Spleen (tissue), 11 donors: ENCODE data around the gene APP. TPM values are rescaled to one million over a fixed set of nuclear protein-coding genes. Genes with fewer than 3 reads are reported as not detected.

ENCODE experiments used
- DNase-seq: peaks from one replicate; pipeline ENCODE4 v3.0.0-alpha.2; 2020
- H3K27ac ChIP-seq, 8 donors: fragments of 200-600 bp; sonication (generic) in 7 of 8; 1 replicate in 4 of 8; 2 replicates in 4 of 8; pipeline versions ENCODE4 v1.5.0 to v1.8.0; 2016 to 2021; ENCODE audit warnings: inconsistent platforms in 4 of 8, mild to moderate bottlenecking in 4 of 8, moderate library complexity in 1 of 8
- H3K27me3 ChIP-seq, 7 donors: fragments of 200-600 bp; sonication (generic) in 6 of 7; replicated peaks in 1 of 7; 1 replicate in 4 of 7; 2 replicates in 3 of 7; pipeline versions ENCODE4 v1.5.0 to v1.8.0; 2016 to 2021; ENCODE audit warnings: inconsistent platforms in 3 of 7, mild to moderate bottlenecking in 1 of 7
- H3K36me3 ChIP-seq, 6 donors: fragments of 200-600 bp; sonication (generic) in 5 of 6; 1 replicate in 4 of 6; 2 replicates in 2 of 6; pipeline versions ENCODE4 v1.5.0 to v1.8.0; 2016 to 2021; ENCODE audit warnings: inconsistent platforms in 2 of 6
- H3K4me1 ChIP-seq, 6 donors: fragments of 200-600 bp; sonication (generic) in 5 of 6; 1 replicate in 3 of 6; 2 replicates in 3 of 6; pipeline versions ENCODE4 v1.5.0 to v1.8.0; 2016 to 2021; ENCODE audit warnings: inconsistent platforms in 3 of 6
- H3K4me3 ChIP-seq, 8 donors: fragments of 200-600 bp; sonication (generic) in 7 of 8; 1 replicate in 4 of 8; 2 replicates in 4 of 8; pipeline versions ENCODE4 v1.5.0 to v1.8.0; 2016 to 2021; ENCODE audit warnings: inconsistent platforms in 4 of 8, mild to moderate bottlenecking in 4 of 8, moderate library complexity in 2 of 8
- H3K9me3 ChIP-seq, 8 donors: fragments of 200-600 bp; sonication (generic) in 7 of 8; 1 replicate in 4 of 8; 2 replicates in 4 of 8; pipeline versions ENCODE4 v1.5.0 to v1.8.0; 2016 to 2021; ENCODE audit warnings: inconsistent platforms in 4 of 8
- POLR2A ChIP-seq, 3 donors: fragments of 450-650 bp; IDR thresholded peaks; one replicate each; pipeline ENCODE4 v1.5.1; 2017; ENCODE audit warnings: antibody characterized with exemption in 3 of 3, mild to moderate bottlenecking in 1 of 3
- POLR2AphosphoS5 ChIP-seq, 3 donors: sonication (generic); formaldehyde crosslinking; IDR thresholded peaks; one replicate each; pipeline ENCODE4 v1.5.1; 2017; ENCODE audit warnings: antibody characterized with exemption in 3 of 3
- WGBS, 5 donors: extraction: QIAGEN DNeasy Blood & Tissue Kit in 3 of 5; methylation state at CpG; one replicate each; pipeline versions ENCODE4 v1.1.5 to v1.1.7; 2013 to 2018; 5-methylcytosine and 5-hydroxymethylcytosine counted together
- intact Hi-C: fragments of 100-400 bp; cut with DNase I; formaldehyde crosslinking; loops from one replicate; pipeline ENCODE4 v1.15.0; 2023; ENCODE audit warnings: low total_unique reads
- polyA plus RNA-seq, 3 donors: library from polyadenylated mRNA; stranded (reverse); fragments of 200-250 nt; gene quantifications; one replicate each; pipeline ENCODE4 v1.2.1, GENCODE V29; 2013
- total RNA-seq, 7 donors: library from RNA; depleted of rRNA in 3 of 7; stranded (reverse); fragments of >200 nt in 3 of 7; fragmentation: NEBNext Ultra II Directional in 4 of 7; extraction: Animal tissue kit (Norgen Biotek cat#: 25700) in 4 of 7; gene quantifications; one replicate each; pipeline versions ENCODE4 v1.1.0 to v1.2.1, GENCODE V29; 2016 to 2021
- TF ChIP-seq, protein P1 (sequence below), 11 experiments: fragments of 200-600 bp in 7 of 11; fragments of 450-650 bp in 4 of 11; sonication (generic) in 4 of 11; IDR thresholded peaks in 8 of 11; conservative IDR thresholded peaks in 3 of 11; 1 replicate in 7 of 11; 2 replicates in 4 of 11; pipeline versions ENCODE4 v1.4.0 to v1.8.0; 2016 to 2021; ENCODE audit warnings: antibody characterized with exemption in 11 of 11, inconsistent platforms in 4 of 11, mild to moderate bottlenecking in 1 of 11
- donor health status: healthy with polysubstance abuse.
- donor health status: DM: no; HTN: no; CAD: no; lungs with moderate emphysema.
- donor health status: DM: no; HTN: no; CAD: no.
- donor health status: Bipolar disorder and iron deficiency.
- donor health status: healthy.
- donor health status: DM: no; HTN: no; CAD: no.
- donor health status: DM: yes; HTN: yes; CAD: no.

Gene APP
- total and polyA plus RNA-seq, 10 donors: 25.3 to 398 (median 282) TPM

DNA sequence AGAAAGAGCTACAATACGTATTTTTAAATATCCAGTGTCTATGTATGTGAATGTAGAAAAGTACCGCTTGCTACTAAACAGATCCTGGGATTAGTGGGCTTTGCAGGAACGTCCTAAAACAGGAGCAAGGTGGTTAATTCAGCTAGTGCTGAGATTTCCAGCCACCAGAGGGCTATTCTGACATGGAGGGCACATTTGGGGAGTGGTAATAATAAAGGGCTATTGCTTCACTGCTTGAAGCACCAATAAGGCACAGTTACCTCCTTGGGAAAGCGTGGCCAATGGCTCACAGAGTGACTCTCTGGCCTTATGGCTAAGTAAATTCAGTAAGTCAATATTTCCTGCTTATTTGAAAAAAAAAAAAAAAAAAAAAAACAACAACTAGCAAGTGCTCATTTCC, 283.4 kb downstream of the APP start:
- H3K36me3 ChIP-seq: peaks cover 0 to 60% (median 16%) of the 10 kb centered on the region in 6 donors
- no peak for DNase-seq
- no peaks in the 10 kb centered on the region for H3K4me1 ChIP-seq
- no peaks in the 10 kb centered on the region for H3K27me3 ChIP-seq
- no peaks in the 10 kb centered on the region for H3K9me3 ChIP-seq
- intact Hi-C loops: no loop called here
- no peak overlapping the region for H3K27ac ChIP-seq
- 79 to 98% (median 89%) methylated on average over 4 of the region's 4 CpGs for WGBS, 5 donors
- TF ChIP-seq POLR2AphosphoS5 (IDR thresholded peaks at IDR 0.05) (no peak), POLR2A (IDR thresholded peaks at IDR 0.05) (no peak)
- TF ChIP-seq, protein P1, sequence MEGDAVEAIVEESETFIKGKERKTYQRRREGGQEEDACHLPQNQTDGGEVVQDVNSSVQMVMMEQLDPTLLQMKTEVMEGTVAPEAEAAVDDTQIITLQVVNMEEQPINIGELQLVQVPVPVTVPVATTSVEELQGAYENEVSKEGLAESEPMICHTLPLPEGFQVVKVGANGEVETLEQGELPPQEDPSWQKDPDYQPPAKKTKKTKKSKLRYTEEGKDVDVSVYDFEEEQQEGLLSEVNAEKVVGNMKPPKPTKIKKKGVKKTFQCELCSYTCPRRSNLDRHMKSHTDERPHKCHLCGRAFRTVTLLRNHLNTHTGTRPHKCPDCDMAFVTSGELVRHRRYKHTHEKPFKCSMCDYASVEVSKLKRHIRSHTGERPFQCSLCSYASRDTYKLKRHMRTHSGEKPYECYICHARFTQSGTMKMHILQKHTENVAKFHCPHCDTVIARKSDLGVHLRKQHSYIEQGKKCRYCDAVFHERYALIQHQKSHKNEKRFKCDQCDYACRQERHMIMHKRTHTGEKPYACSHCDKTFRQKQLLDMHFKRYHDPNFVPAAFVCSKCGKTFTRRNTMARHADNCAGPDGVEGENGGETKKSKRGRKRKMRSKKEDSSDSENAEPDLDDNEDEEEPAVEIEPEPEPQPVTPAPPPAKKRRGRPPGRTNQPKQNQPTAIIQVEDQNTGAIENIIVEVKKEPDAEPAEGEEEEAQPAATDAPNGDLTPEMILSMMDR (IDR thresholded peaks at IDR 0.05 in 8 of 11, conservative IDR thresholded peaks at IDR 0.05 in 3 of 11): no peak
- no peak overlapping the region for H3K4me3 ChIP-seq

DNA sequence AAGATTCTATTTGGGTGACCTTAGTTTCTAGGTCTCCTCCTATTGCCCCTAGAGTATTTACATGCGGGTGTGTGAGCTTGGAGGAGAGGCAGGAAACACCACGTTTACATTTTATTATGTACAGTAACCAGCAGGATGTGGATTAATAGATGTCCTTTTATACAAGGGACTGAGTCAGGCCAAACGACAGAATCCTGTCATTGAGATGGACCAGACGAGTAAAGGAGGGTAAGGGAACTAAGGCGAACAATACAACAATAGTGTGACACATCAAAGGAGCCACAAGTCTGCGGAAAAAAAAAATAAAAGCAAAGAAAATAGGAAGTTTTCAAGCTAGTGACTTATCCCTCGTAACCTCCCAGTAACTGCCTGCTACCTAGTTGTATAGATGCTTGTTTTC, 284.7 kb downstream of the APP start:
- 68 to 76% (median 73%) methylated on average over 7 of the region's 7 CpGs for WGBS, 5 donors
- peak overlapping the region in 1 of 8 donors; percentile 30 for H3K27ac ChIP-seq
- no peak for DNase-seq
- peaks cover 0 to 55% (median 12%) of the 10 kb centered on the region in 6 donors for H3K36me3 ChIP-seq
- H3K9me3 ChIP-seq: no peaks in the 10 kb centered on the region
- H3K4me3 ChIP-seq: no peak overlapping the region
- intact Hi-C loops: no loop called here
- no peaks in the 10 kb centered on the region for H3K4me1 ChIP-seq
- TF ChIP-seq POLR2A (IDR thresholded peaks at IDR 0.05): no peak
- TF ChIP-seq, protein P1 (IDR thresholded peaks at IDR 0.05 in 8 of 11, conservative IDR thresholded peaks at IDR 0.05 in 3 of 11): no peak
- TF ChIP-seq POLR2AphosphoS5 (IDR thresholded peaks at IDR 0.05): no peak
- no peaks in the 10 kb centered on the region for H3K27me3 ChIP-seq

DNA sequence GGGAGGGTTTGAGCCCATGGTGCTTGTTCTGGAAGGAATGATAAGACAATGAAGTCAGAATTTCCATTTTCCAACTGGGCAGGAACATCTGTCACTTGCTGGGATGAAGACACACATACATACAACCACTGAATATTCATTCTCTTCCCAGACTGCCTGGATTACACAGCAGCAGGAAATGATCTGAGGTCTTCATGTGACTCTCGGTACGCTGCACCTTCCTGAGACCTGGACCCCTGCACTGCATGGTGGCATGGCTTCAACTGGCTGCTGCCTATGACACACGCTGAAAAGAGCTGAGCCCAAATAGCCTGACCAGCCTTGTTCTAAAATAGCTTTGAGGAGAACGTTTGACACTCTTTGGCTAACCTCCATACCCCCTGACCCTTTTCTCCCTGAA, 285.2 kb downstream of the APP start:
- H3K27me3 ChIP-seq: no peaks in the 10 kb centered on the region
- H3K27ac ChIP-seq: peak overlapping the region in 2 of 8 donors; percentile 17 to 30
- no peak for DNase-seq
- H3K36me3 ChIP-seq: peaks cover 0 to 55% (median 13%) of the 10 kb centered on the region in 6 donors
- H3K9me3 ChIP-seq: no peaks in the 10 kb centered on the region
- WGBS, 5 donors: 49 to 86% (median 70%) methylated on average over 4 of the region's 4 CpGs
- H3K4me3 ChIP-seq: no peak overlapping the region
- intact Hi-C loops: no loop called here
- TF ChIP-seq, protein P1 (IDR thresholded peaks at IDR 0.05 in 8 of 11, conservative IDR thresholded peaks at IDR 0.05 in 3 of 11): no peak
- TF ChIP-seq POLR2AphosphoS5 (IDR thresholded peaks at IDR 0.05): no peak
- TF ChIP-seq POLR2A (IDR thresholded peaks at IDR 0.05): no peak
- H3K4me1 ChIP-seq: no peaks in the 10 kb centered on the region

DNA sequence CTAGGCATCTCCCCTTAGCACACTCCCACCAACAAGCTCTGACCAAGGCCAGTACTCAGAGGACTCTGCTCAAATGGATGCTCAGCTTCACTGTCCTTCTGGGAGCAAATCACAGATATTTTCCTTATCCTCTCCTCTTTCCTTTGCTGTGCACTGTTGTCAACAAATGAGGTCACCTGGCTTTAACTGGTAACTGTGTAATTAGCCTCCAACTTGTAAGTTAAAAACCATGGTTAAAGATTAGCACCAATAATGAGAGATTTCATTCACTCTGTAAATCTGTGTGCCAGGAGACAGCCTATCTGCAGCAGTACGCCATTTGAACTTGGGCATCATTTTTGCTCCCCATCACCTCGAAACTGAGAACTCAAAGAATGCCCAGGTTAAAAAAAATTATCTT, 286.3 kb downstream of the APP start:
- WGBS, 5 donors: 88 to 94% (median 92%) methylated on average over 2 of the region's 2 CpGs
- intact Hi-C loops: loop anchor here (5.0 kb wide), 2 partner anchors 288 to 833 kb away; partner anchors contain the start of gene APP
- peaks cover 0 to 51% (median 11%) of the 10 kb centered on the region in 6 donors for H3K36me3 ChIP-seq
- DNase-seq: no peak
- no peak overlapping the region for H3K4me3 ChIP-seq
- no peaks in the 10 kb centered on the region for H3K9me3 ChIP-seq
- no peak overlapping the region for H3K27ac ChIP-seq
- no peaks in the 10 kb centered on the region for H3K4me1 ChIP-seq
- TF ChIP-seq POLR2AphosphoS5 (IDR thresholded peaks at IDR 0.05) (no peak), POLR2A (IDR thresholded peaks at IDR 0.05) (no peak)
- TF ChIP-seq, protein P1 (IDR thresholded peaks at IDR 0.05 in 8 of 11, conservative IDR thresholded peaks at IDR 0.05 in 3 of 11): no peak
- H3K27me3 ChIP-seq: no peaks in the 10 kb centered on the region
